WTC11 (cell line): ENCODE measurements around the gene LEKR1.

Source experiments
- ATF2 ChIP-seq: sonication (generic); formaldehyde crosslinking; IDR thresholded peaks from 2 replicates; pipeline ENCODE4 v1.8.1; 2022; ENCODE audit warnings: low read depth, missing genetic modification reagents, borderline replicate concordance
- ESRRA ChIP-seq: sonication (generic); formaldehyde crosslinking; IDR thresholded peaks from 2 replicates; pipeline ENCODE4 v1.8.1; 2022; ENCODE audit warnings: mild to moderate bottlenecking, missing genetic modification reagents, borderline replicate concordance
- NR3C1 ChIP-seq: sonication (generic); formaldehyde crosslinking; conservative IDR thresholded peaks from 2 replicates; pipeline ENCODE4 v1.8.1; 2023; ENCODE audit warnings: low read depth, mild to moderate bottlenecking, missing genetic modification reagents
- TCF7 ChIP-seq: sonication (generic); formaldehyde crosslinking; IDR thresholded peaks from 2 replicates; pipeline ENCODE4 v1.8.0; 2022; ENCODE audit warnings: mild to moderate bottlenecking, low read depth, missing genetic modification reagents, moderate library complexity
- USF2 ChIP-seq: sonication (generic); formaldehyde crosslinking; IDR thresholded peaks from 2 replicates; pipeline ENCODE4 v1.8.1; 2023; ENCODE audit warnings: mild to moderate bottlenecking, missing genetic modification reagents, moderate library complexity
- ZNF423 ChIP-seq: fragments of 250-450 bp; sonication (Bioruptor Pico); IDR thresholded peaks from 2 replicates; pipeline ENCODE4 v2.1.2; 2022; ENCODE audit warnings: mild to moderate bottlenecking, moderate library complexity
- TF ChIP-seq, protein P1 (sequence below): sonication (generic); formaldehyde crosslinking; IDR thresholded peaks from 2 replicates; pipeline ENCODE4 v1.8.1; 2022; ENCODE audit warnings: mild to moderate bottlenecking, missing genetic modification reagents, moderate library complexity, borderline replicate concordance
- TF ChIP-seq, protein P2 (sequence below): fragments of 200-600 bp; IDR thresholded peaks from 2 replicates; pipeline ENCODE4 v1.8.0; 2022; ENCODE audit warnings: antibody characterized with exemption
- TF ChIP-seq, protein P3 (sequence below): sonication (generic); formaldehyde crosslinking; IDR thresholded peaks from 2 replicates; pipeline ENCODE4 v1.8.1; 2023; ENCODE audit warnings: mild to moderate bottlenecking, missing genetic modification reagents

- TF ChIP-seq, protein P1, sequence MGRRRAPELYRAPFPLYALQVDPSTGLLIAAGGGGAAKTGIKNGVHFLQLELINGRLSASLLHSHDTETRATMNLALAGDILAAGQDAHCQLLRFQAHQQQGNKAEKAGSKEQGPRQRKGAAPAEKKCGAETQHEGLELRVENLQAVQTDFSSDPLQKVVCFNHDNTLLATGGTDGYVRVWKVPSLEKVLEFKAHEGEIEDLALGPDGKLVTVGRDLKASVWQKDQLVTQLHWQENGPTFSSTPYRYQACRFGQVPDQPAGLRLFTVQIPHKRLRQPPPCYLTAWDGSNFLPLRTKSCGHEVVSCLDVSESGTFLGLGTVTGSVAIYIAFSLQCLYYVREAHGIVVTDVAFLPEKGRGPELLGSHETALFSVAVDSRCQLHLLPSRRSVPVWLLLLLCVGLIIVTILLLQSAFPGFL (CRISPR knock-in tag), result no peak
- TF ChIP-seq, protein P2, sequence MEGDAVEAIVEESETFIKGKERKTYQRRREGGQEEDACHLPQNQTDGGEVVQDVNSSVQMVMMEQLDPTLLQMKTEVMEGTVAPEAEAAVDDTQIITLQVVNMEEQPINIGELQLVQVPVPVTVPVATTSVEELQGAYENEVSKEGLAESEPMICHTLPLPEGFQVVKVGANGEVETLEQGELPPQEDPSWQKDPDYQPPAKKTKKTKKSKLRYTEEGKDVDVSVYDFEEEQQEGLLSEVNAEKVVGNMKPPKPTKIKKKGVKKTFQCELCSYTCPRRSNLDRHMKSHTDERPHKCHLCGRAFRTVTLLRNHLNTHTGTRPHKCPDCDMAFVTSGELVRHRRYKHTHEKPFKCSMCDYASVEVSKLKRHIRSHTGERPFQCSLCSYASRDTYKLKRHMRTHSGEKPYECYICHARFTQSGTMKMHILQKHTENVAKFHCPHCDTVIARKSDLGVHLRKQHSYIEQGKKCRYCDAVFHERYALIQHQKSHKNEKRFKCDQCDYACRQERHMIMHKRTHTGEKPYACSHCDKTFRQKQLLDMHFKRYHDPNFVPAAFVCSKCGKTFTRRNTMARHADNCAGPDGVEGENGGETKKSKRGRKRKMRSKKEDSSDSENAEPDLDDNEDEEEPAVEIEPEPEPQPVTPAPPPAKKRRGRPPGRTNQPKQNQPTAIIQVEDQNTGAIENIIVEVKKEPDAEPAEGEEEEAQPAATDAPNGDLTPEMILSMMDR, result no peak
- no peak for TF ChIP-seq ZNF423 (CRISPR knock-in tag)
- TF ChIP-seq, protein P3, sequence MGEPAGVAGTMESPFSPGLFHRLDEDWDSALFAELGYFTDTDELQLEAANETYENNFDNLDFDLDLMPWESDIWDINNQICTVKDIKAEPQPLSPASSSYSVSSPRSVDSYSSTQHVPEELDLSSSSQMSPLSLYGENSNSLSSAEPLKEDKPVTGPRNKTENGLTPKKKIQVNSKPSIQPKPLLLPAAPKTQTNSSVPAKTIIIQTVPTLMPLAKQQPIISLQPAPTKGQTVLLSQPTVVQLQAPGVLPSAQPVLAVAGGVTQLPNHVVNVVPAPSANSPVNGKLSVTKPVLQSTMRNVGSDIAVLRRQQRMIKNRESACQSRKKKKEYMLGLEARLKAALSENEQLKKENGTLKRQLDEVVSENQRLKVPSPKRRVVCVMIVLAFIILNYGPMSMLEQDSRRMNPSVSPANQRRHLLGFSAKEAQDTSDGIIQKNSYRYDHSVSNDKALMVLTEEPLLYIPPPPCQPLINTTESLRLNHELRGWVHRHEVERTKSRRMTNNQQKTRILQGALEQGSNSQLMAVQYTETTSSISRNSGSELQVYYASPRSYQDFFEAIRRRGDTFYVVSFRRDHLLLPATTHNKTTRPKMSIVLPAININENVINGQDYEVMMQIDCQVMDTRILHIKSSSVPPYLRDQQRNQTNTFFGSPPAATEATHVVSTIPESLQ, result no peak
- no peak for TF ChIP-seq TCF7
- TF ChIP-seq USF2 (CRISPR knock-in tag), result no peak
- no peak for TF ChIP-seq ESRRA (CRISPR knock-in tag)
- TF ChIP-seq ATF2, result no peak
- no peak for TF ChIP-seq NR3C1 (CRISPR knock-in tag)
Measured at GRCh38 chr3:156915372-156915771, 89.2 kb downstream of the LEKR1 start.
